T1000 (cell line): Measurements from ENCODE around the gene ITPR3.

ENCODE experiments used
- DNase-seq: peaks from one replicate; lab custom pipeline; 2025; ENCODE audit warnings: mixed read lengths; lab: John Stamatoyannopoulos, UW

Gene ITPR3

DNA sequence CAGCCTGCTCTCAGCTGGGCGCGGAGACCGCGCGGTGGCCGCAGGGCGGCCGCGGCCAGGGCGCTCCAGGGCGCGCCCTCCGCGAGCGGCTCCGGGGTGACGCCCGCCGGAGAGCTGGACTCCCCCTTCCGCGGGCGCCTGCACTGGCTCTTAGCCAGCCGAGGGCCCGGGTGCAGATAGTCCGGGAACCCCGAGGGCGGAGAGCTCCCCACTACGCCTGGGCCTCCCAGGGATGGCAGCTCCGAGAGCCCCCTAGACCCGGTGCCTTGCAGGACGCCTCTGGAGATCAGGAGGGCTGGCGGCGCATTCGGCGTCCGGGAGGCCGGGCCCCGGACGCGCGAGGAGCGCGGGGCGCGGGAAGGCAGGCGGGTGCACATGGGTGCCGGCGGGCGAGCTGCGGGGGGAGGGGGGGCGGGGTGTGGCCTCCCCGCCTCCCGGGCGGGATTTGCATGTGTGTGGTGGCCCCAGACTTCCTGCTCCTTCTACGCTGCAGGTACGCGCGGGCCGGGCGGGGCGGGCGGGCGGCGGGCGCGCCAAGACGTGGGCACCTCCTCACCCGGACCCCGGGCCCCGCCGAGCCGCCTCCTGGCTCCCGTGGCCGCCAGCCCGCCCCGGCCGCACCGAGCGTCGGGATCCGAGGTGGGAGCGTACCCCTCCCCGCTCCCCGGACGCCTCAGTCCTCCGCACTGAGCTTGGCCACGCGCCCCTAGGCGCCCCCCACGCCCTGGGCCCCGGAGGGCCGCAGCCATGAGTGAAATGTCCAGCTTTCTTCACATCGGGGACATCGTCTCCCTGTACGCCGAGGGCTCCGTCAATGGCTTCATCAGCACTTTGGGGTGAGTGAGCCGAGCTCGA, at the start of gene ITPR3:
ITPR3 (plus strand) TSS at position 467 of the 855 bp plus-strand sequence; CDS start at position 748, 281 bp downstream.
- peak; percentile 44 for DNase-seq

DNA sequence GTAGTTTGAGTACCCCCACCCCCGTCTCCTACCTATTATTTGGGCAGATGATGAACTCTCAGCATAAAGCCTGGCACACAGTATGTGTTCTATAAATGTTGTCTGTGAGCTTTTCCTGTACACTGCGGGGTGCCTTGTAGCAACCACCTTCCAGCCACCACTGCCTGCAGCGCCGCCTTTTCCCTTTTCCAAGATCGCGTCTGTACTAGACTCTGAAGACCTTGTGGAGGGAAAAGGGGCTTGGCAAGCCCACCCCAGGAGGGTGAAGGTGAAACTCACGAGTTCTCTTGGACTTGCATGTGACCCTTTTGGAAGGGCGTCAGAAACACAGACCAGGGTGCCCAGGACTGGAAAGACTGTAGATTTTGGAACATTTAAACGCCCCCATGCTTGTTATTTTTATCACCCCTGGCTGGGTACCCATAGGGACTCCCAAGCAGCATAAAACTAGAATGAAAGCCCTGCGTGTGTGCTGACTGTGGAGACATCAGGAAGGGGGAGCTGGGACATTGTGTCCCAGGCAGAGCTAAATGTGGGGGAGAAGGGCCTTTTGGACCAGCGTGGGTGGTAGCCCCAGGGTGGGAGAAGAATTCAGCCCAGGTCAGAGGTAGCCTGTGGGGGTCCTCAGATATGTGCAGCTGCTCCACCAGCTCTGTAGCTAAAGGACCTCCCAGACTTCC, 49.3 kb upstream of the ITPR3 start:
- DNase-seq: no peak

DNA sequence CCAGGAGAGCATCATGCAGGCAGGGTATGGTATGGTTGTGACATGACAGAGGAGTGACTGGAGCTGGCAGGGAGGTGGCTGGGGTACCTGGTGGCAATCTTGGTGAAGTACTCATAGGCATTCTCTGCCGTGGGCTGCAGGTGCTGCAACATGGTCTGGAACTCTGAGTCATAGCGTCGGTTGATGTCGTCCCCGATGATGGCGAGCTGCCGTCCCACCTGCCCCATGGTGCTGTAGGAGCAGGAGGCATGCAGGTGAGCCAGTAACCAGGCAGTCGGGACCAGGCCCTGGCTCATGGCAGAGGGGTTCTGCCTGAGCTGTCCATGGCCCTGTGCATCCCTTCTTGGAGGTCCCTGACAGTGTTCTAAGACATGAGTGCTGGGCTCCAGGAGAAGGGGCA, 45.9 kb upstream of the ITPR3 start:
- DNase-seq: no peak

DNA sequence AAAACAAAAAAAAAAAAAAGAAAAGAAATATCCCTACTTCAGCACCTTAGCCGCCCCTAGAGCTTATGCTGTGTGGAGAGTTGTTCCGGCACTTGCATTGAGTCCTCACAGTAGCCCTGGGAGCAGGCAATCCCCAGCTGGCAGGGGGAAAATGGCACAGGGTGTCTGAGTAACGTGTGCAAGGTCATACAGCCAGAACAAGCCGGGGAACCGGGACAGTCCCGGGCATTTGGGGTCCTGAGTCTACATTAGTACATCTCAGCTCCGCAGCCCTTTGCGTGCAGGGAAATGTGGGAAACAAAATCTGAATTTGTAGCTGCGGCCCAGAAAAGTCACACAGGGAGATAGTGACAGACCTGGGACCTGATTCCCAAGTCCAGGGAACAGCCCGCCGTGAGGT, 44.5 kb upstream of the ITPR3 start:
- DNase-seq: no peak

DNA sequence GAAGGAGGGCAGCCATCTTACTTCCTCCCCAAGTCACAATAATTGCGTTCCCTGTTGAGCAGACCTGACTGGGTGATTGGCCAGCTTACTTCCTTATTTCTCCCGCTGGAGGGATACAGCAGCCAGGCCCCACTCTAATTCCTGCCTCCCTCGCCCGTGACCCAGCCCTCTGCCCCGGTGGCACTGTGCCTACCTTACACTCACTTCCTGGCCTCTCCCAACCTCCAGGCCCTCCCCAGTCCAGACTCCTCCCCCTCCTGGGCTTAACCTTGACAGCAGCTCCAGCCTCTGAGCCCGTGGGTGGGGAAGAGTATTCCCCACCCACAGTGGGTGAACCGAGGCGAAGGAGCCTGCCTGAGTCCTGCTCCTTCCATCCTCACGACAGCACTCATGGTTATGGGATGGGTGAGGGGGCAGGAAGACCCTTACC, 44.0 kb upstream of the ITPR3 start:
- DNase-seq: no peak

DNA sequence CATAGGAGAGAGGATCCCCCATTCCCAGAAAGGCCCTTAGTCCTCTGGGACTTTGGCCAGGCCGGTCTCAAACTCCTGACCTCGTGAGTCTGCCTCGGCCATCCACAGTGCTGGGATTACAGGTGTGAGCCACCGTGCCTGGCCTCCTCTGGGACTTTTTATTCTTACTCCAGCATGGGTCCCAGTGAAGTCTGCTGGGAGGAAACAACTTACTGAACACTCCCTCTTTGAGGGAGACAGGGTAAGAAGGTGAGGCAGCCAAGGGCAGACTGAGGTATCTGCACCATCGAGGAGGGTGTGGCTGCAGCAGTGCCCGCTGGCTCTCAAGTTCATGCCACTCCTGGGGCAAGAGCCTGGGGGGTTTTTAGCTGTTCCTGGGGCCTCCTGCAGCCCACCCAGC, 43.4 kb upstream of the ITPR3 start:
- DNase-seq: no peak

DNA sequence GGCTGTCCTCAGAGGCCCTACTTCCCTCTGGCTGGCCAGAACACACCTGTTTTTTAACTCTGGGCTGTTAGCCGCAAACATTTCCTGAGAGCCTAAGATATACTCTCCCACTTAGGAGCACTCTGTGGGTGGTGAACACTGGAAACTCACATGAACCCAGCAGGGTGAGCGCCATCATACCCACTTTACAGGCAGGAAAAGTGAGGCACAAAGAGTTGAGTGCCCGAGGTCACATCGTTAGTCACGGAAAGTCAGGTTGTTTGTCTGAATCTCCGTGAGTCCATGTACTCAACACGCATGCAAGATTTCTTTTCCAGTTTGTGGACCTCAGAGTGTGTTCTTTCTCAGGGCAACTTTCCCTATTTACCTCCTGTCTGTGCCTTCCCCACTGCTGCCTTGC, 43.0 kb upstream of the ITPR3 start:
- DNase-seq: no peak

DNA sequence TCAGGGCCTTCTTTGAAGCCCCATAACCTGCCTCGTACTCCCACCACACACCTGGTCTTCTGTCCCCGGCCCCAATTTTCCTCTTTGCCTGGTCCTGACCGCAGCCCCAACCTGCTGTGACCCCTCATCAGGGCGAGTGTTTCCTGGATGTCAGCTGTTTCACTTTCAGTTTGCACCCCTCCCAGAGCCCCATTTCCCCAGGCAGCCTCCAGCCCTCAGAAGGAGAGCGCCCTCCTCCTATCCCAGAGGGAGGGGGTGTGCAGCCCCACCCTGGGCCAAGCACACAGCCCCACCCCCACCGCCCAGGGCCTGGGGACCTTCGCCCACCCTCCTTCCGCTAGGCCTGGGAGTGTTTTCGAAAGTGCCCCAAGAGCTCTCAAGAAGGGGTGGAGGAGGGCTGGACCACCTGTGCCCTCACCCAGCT, 42.5 kb upstream of the ITPR3 start:
- DNase-seq: no peak

DNA sequence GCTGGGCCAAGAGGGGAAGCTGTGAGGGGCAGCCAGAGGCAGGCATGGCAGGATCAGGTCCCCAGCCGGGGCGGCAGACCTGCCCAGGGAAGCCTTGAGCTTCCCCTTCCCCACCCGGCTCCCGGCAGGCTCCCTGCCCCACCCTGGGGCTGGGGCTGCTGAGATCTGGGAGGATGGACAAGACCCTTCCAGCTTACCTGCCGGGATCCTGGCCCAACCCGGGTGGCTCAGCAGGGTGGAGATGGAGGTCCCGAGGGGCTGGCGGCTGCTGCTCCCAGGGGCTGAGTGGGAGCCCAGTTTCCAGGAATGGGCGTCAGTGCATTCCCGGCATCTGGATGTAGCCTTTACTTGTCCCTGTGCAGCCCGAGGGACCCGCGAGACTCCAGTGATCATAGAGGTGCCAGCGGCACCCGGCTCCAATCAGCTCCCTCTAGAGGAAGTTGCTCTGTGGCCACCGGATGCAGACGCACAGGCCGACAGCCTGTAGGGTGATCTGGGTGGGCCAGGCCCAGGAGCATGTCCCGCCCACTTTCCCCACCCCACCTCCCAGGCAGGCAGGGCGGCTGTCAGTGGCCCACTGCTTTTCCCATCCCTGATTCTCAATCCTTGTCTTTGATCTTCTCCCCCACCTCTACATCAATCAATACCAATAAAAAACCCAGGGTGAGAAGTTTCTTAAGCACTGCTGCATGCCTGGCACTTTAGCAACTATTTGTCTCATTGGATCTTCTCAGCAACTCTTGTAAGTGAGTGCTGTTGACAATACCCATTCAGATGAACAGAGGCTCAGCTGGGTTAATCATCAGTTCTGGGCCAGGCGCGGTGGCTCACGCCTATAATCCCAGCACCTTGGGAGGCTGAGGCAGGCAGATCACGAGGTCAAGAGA, 41.1 kb upstream of the ITPR3 start, which contains the start of gene BAK1:
BAK1 (minus strand) TSS at position 449 of the 887 bp plus-strand sequence. CDS start 2,672 bp downstream, outside the sequence.
- DNase-seq: peak; percentile 78

DNA sequence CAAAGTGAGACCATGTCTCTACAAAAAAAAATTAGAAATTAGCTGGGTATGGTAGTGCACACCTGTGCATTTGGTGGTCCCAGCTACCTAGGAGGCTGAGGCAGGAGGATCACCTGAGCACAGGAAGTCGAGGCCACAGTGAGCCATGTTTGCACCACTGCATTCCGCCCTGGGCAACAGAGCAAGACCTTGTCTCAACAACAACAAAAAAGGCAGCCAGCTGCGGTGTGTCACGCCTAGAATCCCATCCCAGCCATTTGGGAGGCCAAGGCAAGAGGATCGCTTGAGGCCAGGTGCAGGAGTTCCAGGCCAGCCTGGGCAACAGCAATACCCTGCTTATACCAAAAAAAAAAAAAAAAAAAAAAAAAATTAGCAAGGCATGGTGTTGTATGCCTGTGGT, 39.9 kb upstream of the ITPR3 start:
- DNase-seq: no peak

DNA sequence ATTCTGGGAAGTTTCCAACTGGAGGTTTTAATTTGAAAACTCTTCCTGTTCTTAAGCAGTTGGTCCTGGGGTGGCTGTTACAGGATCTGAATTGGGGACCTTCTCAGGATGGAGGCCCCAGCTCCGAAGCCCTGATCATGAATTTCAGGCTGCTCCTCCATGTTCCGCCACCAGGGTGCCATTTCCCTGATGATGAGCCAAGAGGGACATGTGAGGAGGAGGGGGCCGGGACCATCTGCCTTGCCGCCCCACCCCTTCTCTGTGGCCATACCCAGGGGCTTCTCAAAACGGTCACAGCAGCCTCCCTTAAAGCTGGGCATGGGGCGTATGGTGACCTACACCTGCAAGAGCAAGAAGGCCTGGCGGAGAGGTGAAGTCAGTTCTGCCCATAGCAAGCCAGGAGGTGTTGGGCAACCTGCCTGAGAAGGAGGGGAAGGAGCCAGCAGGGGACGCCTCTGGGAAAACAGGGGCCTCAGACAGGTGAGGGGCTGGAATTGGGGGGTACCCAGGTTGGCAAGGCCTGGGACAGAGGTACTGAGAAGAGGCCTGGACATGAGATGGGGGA, 37.4 kb upstream of the ITPR3 start:
- no peak for DNase-seq

DNA sequence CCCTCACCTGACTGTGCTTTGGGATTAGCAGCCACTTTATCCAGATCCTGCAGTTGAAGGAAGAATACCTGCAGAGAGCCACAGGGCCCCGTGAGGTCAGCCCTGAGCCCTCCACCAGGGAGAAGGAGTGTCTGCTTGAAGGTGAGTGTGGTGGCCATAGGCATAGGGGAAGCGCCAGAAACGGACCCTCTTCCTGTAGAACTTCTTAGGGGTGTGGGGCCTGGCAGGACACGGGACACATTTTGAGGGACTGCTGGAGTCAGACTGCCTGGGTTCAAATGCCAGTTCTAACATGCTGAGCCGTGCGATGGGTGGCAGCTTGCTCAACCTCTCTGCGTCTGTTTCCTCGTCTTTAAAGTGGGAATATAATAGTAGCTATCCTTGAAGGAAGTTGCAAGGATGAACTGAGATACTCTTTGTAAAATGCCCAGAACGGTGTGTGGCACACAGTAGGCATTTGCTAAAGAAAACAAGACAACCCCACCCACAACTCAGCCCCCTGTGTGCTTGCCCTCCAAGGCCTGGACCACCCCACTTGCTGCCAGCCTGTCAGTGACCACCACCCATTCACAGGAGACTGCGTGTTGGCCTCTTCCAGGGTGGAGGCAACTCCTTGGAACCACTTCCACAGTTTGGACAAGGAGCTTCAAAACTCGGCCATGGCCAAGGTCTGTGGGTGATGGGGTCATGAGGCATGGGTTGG, 36.3 kb upstream of the ITPR3 start:
- no peak for DNase-seq

DNA sequence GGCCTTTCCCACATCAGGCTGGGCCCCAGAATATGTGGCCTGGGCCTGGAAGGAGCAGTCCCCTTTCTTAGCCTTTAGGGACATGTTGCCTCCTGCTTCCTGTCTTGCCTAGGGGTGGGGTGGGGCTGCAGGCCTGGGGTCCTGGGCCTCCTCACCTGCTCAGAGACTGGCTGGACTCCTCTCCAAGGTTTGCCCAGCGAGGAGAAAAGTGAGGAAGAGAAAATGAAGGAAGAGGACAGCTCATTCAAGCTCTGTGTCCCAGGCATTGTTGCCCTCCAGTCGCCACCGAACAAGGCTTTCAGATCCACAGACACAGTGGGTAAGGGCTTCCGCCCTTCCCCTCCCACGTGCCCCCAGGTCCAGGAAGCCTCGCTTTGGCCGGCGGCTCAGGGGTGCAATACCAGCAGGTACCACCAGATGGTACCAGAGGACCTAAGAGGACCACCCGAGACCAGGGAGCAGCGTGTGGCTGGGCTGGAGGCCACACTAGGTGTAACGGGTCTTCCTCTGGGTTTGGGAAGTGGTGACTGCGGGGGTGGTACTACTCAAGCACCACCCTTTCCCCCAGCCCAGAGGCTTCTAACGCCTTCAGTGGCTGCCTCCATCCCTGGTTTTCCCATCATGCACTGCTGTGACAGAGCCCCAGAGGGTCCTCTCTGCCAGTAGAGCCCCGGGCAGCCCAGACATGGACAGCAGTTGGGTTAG, 35.6 kb upstream of the ITPR3 start:
- peak; percentile 59 for DNase-seq

DNA sequence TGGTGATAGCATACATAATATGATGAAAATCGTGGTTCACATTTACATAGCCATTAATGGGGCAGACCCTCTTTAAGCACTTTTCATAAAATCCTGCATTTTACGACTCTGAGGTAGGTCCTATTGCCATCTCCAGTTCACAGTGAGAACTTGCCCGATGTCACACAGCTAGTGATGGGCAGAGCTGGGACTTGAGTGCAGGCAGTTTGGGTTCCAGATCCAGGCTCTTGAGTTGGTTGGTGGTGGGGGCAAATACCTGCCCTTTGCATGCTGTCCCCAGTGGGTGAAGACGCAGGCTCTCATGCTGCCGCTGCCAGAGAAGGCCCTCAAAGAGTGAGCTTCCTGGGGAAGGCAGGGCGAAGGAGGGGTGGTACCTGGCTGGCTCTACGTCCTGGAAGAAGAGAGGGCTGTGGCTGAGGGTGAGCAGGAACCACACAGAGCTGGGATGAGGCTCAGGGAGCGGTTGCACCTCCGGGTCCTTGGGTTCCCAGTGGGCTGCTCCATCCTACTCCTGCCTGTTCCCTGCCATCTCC, 34.9 kb upstream of the ITPR3 start:
- no peak for DNase-seq

DNA sequence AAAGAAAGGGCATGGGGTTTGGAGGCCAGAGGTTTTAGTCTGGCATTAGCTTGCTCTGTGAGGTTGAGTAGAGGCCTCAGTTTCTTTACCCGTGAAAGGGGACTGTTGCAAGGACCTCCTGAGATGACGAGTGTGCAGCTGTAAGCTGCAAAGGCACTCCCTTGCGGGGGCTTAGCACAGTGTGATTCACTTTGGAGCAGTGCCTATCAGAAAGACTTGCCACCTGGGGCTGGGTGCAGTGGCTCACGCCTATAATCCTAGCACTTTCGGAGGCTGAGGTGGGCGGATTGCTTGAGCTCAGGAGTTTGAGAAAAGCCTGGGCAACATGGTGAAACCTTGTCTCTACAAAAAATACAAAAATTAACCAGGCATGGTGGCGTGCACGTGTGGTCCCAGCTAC, 33.6 kb upstream of the ITPR3 start:
- no peak for DNase-seq

DNA sequence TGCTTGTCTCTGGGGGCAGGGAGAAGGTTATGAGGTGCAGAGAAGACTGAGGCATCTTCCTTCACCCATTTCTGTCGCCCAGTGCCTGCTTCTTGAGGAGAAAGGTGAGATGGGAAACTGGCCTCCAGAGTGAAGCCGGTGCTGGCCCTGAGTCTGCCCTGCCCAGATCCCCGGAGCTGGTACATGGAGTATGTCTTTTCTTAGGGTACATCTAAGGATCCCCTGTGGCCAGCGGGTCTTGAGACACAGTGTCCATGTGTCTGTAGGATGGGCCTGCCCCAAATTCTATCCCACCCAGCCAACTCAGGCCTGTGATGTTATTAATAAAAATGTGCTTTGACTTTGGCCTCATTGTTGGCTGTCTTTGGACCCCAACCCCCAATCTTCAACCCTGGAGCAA, 32.2 kb upstream of the ITPR3 start:
- no peak for DNase-seq

DNA sequence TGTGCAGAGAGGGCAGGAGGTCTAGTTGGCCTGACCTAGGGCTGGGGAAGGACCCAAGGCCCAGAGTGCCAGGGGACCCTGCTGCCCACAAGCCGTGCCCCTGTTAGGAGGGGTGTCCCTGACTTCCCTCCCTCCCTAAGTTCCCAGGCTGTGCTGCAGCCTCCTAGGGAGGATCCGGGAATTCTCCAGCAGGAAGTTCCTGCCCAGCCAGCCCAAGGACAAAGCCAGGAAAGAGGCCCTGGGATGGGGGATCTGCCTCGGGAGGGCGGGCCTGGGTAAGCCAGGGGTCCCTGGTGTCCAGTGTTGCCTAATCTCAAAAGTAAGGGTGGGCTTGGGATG, 31.8 kb upstream of the ITPR3 start:
- DNase-seq: no peak

DNA sequence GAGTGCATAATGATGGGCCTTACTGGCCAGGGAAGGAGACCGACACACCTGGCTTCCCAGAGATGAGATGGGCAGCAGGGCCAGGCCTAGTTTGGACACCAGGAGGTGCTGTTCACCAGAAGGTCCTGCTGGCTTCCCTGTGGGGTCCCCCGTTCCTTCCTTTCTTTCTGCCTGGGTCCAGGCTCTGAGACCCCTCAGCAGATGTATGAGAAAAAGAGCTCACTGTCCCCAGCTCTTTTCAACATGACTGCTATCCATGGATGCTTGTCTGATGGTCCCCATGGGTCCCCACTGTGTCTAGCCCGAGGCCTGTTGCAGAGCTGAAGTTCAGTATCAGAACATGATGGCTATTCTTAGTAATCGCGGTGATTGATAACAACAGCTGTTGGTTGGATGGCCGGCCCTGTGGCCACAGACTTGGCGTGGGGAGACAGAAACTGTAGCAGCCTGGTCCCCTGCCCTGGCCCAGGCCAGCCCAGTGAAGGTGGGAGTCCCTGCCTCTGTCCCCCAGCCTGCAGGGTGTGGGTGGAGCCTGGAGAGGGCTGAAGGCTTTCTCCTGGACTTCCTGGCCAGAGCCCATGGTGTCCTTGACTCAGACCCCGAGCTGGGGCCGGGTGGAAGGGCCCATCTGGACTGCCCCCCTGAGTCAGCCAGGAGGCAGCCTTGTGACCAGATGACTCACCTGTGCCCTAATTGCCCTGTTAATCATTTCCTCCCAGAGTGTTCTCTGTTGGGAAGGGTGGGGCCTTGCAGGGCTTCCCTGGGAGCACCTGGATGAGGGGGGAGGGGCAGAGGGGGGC, 31.2 kb upstream of the ITPR3 start:
- peak; percentile 81 for DNase-seq

DNA sequence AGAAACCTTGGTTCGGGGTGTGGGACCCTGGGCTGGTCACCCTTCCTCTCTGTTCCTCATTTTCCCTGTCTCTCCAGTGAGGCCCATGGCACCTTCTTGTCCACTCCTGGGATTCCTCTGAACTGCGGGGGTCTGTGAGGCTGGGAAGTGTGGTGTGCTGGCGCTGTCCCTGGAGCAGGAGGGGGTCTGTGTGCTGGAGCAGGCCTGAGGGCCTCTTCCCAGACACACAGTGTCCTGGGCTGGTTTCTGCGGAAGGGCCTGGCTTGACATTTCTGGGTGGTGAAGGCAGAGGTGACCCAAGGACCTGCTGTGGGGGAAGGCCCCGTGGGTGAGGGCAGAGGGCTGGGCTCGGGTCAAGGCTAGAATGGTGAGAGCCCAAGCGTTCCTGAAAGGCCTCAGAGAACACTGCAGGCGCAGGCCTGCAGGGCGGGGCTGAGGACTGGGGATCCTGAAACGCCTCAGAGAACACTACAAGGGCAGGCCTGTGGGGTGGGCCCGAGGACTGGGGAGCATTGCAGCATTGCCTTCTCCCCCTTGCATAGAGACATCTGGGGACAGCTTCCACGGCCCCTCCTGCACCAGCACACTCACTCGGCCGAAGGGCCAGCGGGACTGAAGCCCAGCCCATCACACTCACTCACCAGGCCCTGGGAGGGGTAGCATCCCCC, 30.5 kb upstream of the ITPR3 start:
- DNase-seq: no peak
